ENCODE data around the gene FASTKD1.

Gene FASTKD1

DNA sequence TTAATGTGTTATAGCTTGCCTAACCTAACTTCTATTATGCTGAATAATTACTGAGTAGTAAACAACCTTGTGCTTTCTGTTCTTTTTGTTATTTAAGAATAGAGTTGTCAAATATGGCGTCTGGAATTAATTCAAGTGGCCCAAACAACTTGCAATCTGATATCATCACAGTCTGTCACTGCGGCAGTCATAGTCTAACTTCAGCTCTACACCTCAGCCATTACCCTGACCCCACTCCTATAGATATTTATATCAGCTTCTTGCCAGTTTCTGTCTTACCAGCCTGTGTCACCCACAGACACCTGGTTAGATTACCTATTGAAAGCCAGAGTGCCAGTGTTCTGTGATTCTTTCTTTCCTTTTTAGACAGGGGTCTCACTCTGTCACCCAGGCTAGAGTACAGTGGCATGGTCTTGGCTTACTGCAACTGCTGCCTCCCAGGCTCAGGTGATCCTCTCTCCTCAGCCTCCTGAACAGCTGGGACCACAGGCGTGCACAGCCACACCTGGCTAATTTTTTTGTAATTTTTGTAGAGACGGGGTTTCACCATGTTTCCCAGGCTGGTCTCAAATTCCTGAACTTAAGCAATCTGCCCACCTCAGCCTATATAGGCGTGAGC is 78.2 kb downstream of the FASTKD1 start:
- DNase-seq, result no peak

GRCh38 chr2:169493360-169493759 is 80.3 kb downstream of the FASTKD1 start:
- DNase-seq, result no peak

DNA sequence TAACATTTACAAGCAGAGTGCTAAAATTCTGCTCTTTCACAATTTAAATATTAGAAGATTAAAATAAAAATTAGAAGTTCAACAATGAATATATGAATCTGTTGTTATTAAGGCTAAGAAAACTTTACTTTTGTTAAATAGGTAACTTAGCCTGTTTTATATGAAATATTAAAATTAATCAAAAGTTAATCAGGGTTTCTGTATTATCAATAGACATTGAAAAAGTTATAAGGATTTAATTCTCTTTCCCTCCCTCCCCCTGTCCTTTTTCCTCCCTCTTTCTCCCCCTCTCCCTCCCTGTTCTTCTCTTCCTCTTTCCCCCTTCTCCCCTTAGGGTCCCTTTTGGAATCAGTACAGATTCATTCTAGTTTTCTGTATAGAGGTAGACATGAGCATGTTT is 82.3 kb downstream of the FASTKD1 start:
- DNase-seq, result no peak

DNA sequence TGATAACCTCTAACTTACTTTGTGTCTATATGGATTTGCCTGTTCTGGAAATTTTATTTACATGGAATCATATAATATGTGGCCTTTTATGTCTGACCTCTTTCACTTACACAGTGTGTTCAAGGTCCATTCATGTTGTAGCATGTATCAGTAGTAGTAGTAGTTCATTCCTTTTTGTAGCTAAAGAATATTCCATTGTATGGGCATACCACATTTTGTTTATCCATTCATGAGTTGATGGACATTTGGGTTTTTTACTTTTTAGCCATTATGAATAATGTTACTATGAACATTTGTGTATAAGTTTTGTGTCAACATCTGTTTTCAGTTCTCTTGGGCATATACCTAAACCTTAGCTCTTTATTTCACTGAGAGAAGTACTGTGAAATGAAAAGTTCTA is 82.8 kb downstream of the FASTKD1 start:
- no peak for DNase-seq

DNA sequence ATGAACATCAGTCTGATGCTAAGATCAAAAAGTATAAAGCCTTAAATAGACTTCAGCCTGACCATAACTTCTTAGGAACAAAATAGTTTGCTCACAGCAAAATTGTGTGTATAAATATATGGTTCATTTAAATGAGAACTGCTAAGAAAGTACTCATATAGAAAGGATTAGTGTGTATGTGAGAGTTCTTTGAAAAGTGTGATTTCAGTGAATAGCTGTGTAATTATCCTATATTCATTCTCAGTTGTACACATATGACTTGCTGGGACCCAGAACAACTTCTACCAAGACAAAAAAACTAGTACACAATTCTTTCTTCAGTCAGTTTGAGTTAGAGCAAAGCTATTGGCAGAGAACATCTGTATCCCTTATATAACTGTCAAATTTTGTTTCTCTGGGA is 87.2 kb downstream of the FASTKD1 start:
- no peak for DNase-seq

DNA sequence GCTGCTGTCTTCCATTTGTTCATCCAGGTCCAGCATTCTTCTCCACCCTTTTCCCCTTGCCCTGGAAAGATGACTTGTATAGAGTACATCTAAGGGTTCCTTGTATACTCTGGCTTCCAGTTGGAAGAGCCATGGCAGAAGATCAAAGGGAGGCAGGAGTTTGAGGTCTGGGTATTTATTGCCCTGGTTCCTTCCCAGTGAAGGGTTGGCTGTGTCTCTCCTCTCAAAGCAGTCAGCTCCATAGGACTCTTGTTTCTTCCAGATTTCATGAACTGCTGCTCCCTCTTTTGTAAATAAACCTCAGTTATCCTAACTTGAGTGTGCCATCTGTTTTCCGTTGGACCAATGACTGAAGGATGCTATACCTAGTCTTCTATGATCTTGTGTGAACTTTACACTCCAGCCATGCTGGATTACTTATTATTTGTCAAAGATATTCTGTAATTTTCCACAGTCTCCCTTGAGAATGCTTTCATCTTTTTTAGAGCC is 88.0 kb downstream of the FASTKD1 start:
- no peak for DNase-seq

GRCh38 chr2:169480079-169480465 is 93.6 kb downstream of the FASTKD1 start:
- DNase-seq, result no peak

Data from SW 1271 (cell line).